Measurements from ENCODE around the gene ATRAID.
A peak's percentile ranks its signal among the peaks of the same experiment; 100 is the strongest.

The ATRAID gene

GRCh38 chr2:27251766-27252165, 39.9 kb downstream of the ATRAID start:
- no peak for DNase-seq

DNA sequence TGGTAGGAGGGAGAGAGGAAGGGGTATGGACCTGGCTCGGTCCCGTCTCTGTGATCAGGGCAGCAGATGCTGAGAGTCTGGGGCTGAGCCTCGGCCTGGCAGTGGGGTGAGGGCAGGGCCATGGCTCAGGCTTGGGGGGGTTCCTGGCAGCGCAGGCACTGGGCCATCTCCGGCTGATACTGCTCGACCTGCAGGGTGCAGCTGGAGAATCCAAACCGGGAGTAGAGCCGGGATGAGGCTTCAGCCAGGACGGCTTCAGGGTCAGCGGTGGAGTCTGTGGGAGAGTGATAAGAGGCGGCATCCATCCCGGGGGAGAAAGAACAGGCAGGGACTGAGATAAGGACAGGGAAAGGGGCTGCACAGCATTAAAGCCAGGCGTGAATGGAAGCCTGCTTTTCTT, 43.3 kb downstream of the ATRAID start:
- no peak for DNase-seq

DNA sequence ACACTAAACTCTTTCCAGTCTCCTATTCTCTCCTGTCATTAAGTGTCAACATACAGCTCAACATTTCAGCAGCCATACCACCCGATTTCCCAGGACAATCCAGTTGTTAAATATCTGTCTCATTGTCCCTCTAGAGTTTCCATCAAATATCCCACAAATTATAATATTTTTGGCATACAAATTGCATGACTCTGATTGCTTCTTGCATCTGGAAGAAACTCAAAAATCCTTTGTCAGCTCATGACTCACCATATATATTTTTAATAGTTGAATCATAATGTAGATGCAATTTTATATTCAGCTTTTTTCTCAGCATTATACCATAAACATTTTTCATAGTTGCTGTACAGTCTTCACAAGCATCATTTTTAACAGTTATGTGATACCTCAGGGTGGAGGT, 43.8 kb downstream of the ATRAID start:
- DNase-seq, result no peak

DNA sequence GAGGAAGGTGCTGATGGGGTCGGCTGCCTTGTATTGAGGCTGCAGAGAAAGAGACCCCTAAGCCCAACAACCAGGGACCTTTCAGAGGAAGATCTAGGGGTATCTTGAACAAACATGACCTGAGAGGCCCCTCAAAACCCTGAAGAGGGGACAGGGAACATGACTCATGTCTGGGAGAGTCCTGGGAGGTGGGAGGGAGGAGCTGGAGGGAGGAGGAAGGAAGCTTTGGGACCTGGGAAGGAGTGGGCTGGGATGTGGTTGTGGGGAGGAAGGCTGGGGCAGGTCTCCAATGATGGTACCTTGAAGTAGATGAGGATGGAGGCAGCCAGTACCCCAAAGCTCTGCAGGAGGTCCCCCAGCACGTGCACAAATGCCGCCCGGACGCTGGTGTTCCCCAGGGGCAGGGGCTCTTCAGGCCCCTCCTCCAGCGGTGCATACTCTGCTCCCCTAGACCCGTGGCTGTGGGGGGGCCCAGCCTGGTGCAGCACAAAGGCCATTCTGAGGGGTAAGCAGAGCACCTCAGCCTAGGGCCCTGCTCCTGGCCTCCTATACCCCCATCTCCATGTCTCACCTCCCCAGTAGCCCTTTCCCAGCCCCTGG, 45.1 kb downstream of the ATRAID start:
- DNase-seq, result no peak

- no peak for DNase-seq
Measured at GRCh38 chr2:27258051-27258450, 46.2 kb downstream of the ATRAID start.

DNA sequence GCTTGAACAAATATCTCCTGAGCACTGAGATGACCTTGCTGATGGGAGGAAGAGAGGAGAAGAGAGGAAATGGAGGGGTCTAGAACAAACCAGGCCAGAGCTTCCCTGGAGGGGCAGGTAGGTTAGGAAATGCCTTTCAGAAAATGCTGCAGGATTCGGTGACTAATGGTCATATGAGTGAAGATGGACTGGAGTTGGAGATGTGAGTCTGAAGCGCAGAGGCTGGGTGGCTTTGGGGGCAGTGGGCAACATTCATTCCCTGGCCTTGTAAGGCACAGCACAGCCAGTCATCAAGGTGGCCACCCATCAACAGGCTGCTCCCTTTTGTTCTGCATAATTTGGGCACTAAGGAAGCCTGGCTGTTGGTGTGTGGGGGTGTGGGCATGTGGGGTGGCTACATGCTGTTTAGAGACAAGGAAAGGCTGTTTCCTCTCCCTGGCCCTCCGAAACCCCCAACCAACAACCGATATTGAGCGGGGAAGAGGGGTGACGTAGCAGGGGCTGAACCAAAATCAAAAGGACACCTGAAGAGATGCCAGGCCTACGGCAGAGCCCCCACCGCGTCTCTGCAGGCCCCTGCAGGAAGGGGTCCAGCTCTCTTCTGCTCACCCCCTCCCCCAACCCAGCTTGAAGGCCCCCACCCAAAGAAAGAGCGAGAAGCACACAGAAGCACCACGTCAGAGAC, 49.5 kb downstream of the ATRAID start:
- no peak for DNase-seq

DNA sequence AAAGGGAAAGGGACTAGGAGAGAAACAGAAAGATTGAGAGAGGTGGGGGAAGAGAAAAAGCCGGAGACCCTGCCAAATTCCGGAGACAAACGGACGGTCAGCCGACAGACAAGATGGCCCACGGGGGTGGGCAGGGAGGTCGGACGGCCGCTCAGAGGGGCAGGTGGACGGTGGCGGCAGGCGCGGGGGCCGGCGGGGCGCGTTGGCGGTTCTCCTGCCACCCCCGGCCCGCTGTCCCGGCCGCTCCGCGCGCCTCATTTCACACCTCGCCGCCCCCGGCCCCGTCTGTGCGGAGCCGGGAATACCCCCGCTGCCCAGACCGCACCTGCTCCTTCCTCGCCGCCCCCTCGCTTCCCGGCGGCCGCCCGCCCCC, 50.1 kb downstream of the ATRAID start:
- DNase-seq, result no peak

DNA sequence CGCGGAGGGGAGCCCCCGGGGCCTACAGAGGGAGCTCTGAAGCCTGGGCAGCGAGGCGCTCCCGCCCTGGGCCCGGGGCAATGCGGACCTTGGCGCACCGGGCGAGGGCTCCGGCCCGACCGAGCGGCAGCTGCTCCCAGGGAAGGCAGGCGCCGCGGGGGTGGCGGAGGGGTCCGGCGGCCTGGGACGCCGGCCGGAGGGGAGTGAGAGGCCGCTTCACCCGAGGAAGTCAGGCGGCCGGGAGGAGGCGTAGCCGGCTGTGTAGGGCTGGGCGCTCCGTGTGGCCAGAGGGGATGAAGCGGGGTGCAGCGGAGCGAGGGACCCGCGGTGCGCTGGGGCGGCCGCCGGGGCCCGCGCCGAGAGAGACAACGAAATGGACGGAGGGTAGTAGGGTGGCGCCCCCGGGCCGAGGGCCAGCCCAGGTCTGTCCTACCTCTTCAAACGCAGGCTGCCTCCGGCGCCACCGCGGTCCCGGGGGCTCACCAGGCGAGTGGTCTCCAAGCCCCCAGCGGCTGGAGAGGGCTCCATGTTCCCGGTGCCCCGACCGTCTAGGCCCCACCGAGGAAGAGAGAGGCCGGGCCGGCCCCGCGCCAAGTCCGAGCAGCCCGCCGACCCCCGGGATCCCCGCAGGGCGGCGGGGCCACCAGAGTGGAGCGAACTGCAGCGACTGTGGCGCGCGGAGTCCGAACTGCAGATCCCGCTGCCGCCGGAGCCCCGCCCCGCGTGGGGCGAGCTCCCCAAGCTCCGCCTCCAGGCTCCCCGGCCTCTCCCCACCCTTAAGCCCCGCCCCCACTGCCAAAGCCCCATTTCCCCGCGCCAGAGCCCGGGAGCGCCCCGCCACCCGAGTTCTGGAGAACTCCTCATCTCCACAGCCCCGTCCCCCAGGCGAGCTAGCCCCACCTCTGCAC, 50.8 kb downstream of the ATRAID start, which contains the start of gene SLC30A3:
TSS of gene SLC30A3 (minus strand) at position 669 of the 908 bp plus-strand sequence. CDS start at position 528, 141 bp downstream.
- peak; percentile 62 for DNase-seq

GRCh38 chr2:27263287-27264252, 51.7 kb downstream of the ATRAID start:
- no peak for DNase-seq

GRCh38 chr2:27264253-27264752, 52.5 kb downstream of the ATRAID start:
- no peak for DNase-seq

GRCh38 chr2:27264753-27265535, 53.1 kb downstream of the ATRAID start:
- peak; percentile 59 for DNase-seq

DNA sequence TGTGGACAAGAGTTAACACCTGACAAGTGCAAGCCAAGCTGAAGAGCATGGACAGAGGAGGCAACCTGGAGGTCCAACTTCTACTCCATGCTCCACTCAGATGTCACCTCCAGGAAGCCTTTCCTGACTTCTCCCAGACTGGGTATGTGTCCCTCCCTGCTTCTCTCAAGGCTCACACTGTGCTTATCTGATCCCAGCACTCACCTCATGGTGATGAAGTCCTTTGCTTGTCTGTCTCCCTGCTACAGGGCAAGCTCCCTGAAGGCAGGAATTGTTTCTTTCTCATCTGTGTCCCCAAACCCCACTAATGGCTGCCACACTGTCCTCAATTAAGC, 53.7 kb downstream of the ATRAID start:
- no peak for DNase-seq
